GM18526 (cell line): Measurements from ENCODE around the gene IGBP1.

Experiments
- POLR2A ChIP-seq: IDR thresholded peaks from 3 replicates; pipeline ENCODE4 v1.6.1; 2011; ENCODE audit not compliant: insufficient read length; ENCODE audit errors: extremely low read depth

Gene IGBP1

GRCh38 chrX:70141373-70141772, 8.1 kb downstream of the IGBP1 start:
- no peak for TF ChIP-seq POLR2A

DNA sequence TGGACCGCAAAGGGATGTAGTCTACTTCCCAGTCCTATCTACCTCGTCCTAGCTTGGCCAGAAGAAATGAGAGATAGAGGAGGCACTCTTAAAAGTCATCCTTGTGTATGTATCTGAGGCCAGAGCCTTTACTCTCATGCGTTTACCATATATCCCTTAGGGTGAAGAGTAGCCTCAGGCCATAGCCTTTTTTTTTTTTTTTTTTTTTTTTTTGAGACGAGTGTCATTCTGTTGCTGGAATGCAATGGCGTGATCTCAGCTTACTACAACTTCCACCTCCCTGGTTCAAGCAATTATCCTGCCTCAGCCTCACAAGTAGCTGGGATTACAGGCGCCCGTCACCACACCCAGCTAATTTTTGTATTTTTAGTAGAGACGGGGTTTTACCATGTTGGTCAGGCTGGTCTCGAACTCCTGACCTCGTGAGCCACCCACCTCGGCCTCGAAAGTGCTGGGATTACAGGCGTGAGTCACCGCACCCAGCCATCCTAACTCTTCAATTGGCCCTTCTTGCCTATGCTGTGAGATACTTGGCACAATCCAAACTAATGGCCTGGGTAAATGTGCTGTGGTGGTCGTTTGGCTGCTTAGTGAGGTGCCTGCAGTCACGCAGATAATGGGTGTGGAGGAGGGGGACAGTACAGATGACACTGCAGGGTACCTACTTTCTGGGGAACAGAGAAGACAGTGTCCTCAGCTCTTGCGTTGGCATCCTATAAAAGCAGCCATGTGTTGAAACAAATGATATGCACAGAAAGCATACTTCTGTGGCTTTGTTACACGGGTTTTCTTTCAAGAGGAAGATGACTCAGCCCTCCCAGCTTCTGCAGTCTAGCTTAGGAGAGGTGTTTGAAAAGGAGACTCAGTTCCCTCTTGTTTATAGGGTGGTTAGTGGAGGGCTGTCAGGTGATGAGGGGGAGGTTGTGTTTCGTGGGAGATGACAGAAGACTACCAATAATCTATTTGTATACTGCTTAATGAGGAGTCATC, 33.6 kb downstream of the IGBP1 start:
- no peak for TF ChIP-seq POLR2A

DNA sequence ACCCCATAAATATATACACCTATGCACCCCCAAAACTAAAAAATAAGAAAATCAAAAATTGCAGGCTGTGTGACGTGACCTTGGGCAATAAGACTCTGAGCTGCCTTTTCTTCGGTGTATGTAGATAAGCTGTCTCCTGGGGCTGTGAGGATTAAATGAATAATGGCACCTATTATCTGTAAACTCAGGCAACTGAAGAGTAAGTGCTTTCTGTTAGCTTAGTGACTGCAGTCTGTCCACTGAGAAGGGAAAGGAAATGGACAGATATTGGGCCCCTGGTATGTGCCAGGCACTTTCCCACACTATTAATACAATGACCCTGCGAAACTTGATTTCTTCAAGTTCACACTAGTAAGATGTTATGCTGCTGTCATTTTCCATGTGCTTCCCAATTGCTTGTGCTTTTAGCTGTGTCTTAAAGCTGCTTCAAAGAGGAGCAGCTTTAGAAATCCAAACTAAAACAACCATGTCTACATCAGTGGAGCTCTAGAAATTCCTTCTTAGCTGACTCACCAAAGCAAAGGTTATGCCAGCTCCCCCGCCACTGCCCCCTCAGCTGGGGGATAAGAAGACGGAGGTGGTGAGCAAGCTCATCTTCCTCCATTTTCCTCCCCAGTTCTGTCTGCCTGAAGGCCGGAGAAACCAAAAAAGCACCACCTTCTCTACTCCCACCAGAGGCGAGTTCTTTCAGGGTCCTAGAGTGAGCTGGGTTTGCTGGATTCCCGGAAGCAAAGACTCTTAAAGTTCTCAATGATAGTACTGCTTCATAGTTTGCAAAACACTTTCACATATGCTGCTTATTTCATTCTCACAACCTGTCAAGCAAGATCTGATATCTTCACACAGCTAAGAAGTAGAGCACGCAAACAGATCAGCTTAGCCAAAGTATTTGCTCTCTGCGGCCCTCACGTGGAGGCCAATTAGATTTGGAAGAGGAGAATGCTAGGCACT, 35.3 kb downstream of the IGBP1 start:
- TF ChIP-seq POLR2A: no peak

GRCh38 chrX:70169281-70169680, 36.0 kb downstream of the IGBP1 start:
- no peak for TF ChIP-seq POLR2A

- no peak for TF ChIP-seq POLR2A
Observed at GRCh38 chrX:70171624-70172023, 38.4 kb downstream of the IGBP1 start.

DNA sequence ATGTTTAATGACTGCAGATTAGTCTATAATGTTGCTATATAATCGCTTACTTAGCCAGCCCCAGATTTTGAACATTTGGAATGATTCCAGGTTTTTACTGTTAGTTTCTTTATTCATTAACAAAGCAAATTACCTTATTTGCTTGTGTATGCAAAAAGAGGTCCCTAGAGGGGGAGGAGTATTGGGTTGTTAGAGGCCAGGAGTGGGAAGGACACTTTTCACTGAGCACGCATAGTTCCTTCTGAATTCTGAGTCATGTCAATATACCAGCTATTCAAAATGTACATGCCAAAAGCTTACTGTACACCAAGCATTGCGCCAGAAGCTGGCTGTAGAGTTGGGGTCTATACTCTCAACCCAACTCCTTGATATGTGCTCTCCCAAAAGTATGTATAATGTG, 39.0 kb downstream of the IGBP1 start:
- no peak for TF ChIP-seq POLR2A

GRCh38 chrX:70172964-70173363, 39.7 kb downstream of the IGBP1 start:
- no peak for TF ChIP-seq POLR2A

DNA sequence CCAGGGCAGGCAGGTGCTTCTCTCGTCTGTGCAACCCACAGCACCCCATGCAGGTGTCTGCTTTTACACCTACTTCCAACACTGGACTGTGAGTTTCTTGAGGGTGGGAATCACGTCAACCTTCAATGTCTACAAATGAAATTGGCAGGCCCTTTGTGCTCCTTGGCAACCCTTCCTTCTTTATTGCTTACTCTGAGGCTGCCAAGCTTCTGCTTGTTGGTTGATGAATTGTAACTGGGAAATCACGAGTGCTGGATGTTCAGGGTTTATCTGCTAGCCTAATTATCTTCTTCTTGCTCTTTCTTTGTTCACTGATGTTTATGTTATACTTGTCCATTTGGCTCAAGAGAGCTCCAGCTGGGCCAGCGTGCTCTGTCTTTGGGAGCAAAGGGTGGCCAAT, 41.5 kb downstream of the IGBP1 start:
- TF ChIP-seq POLR2A: no peak

DNA sequence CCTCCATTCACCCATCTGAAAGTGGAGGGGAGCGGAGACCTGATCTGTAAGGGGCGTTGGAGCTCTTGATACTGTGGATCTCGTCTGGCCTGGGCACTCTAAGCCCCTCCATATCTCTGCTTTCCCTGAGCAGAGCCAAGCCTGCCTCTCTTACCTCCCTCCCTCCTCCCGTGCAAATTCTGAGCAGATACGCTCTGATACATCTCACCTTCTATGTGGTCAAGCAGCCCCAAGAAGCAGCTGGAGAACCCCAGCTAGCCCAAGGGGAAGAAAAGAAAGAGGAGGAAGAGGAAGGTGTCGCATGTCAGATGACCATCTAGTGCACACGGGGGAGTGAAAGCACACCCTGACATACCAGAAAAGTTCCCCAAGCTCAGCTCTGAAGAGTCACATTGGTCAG, 42.1 kb downstream of the IGBP1 start:
- no peak for TF ChIP-seq POLR2A

- no peak for TF ChIP-seq POLR2A
Observed at GRCh38 chrX:70176938-70177533, 43.8 kb downstream of the IGBP1 start, which contains the start of gene DGAT2L6. DGAT2L6 (plus strand) TSS chrX:70177483; CDS start chrX:70177583, 100 bp downstream.

- no peak for TF ChIP-seq POLR2A
Observed at GRCh38 chrX:70183091-70183490, 49.8 kb downstream of the IGBP1 start.

GRCh38 chrX:70190225-70190624, 57.0 kb downstream of the IGBP1 start:
- no peak for TF ChIP-seq POLR2A

DNA sequence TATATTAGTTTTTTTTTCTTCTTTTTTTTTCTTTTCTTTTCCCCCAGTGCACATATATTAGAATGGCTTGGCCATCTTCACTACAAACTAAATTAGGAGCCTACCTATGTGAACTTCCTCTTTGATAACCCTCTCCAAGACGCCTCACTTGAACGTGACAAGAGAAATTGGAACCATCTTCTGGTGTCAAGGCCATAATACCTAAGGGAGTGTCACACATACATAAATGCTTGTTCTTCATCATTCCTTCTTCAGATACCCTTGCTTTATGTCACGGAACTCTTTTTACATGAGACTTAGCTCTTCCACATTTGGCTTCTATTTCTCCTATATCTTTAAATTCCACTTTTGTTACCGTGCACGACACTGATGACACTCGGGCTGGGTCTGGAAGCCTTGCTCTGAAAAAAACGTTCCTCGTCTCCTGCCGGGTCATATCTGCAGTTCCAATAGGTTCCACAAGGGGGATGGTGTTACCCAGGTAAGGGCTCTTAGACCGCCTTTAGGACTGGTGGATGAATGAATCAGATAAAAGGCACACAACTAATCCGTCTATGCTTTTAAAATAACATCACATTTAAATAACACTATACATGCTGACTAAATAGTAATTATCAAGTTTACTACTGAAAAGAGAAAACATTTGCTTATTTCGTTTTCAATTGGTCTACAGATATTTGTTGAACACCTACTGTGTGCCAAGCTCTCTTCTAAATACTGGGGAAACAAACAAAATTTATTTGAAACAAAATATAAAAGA, 63.9 kb downstream of the IGBP1 start:
- TF ChIP-seq POLR2A: no peak

GRCh38 chrX:70201732-70202131, 68.5 kb downstream of the IGBP1 start:
- no peak for TF ChIP-seq POLR2A

- TF ChIP-seq POLR2A: no peak
Observed at GRCh38 chrX:70208479-70208878, 75.2 kb downstream of the IGBP1 start.
